Measurements from ENCODE around the gene NAT10.

The NAT10 gene

DNA sequence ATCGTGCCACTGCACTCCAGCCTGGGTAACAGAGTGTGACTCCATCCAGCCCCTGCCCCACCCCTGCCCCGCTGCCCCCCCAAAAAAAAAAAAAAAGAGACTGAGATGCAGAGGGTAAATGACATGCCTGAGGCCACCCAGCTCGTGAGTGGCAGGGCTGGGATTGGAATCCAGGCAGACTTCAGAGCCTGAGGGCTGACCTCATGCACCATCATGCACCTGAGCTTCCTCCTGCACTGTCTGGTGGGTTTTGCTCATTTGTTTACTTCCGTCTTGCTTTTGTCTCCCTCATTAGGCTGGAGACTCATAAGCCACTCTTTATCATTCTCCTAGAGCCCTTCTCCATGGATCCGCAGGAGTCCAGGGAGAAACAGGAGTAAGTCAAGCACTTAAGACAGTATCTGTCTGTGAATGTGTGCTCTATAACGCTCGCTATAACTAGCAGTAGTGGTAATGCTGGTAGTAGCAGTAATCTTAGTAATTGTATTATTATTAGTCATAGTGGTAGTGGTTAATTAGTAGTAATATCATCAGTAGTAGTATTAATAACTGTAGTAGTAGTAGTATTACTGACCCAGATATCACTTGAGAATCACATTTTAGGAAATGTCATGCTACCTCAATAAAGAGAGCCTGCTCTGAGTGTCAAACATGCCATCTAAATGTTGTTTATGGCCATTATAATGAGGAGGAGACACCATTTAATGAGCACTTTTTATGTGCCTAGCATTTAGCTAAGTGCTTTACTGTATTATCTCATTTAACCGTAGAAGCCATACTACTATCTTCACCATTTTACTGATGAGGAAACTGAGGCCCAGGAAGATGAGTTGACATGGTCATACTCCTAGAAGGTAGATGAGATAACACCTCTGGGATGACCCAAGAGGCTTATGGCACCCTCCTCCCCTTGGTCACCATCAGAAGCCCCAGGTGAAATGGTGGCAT is 85.0 kb downstream of the NAT10 start:
- Histone ChIP-seq H3K18ac (ENCODE audit: low read length) (no peak overlapping the region), H3K9me3 (ENCODE audit: insufficient read depth, low read depth, low read length) (no peaks in the 10 kb centered on the region), H3K14ac (ENCODE audit: low read length) (no peak overlapping the region), H3K79me1 (ENCODE audit: low read length) (no peaks in the 10 kb centered on the region), H3K27ac (ENCODE audit: low read depth, low read length) (no peak overlapping the region), H2BK120ac (ENCODE audit: insufficient read depth, low read length, poor library complexity) (no peak overlapping the region), H3K4me3 (ENCODE audit: low read depth, low read length) (no peak overlapping the region), H4K12ac (ENCODE audit: low read depth, low read length) (no peak overlapping the region), H4K8ac (ENCODE audit: low read depth, low read length) (no peak overlapping the region), H3K9ac (ENCODE audit: low read length) (no peak overlapping the region), H4K91ac (ENCODE audit: low read depth, low read length) (no peak overlapping the region), H2AFZ (ENCODE audit: insufficient read depth, low read length, poor library complexity) (no peak overlapping the region), H2BK12ac (ENCODE audit: low read length) (no peak overlapping the region), H3K4ac (ENCODE audit: low read depth, low read length) (no peak overlapping the region), H3K4me1 (ENCODE audit: control insufficient read depth in 1 of 2, insufficient read depth in 2 of 2, low read length in 2 of 2) (peaks cover 19 to 21% of the 10 kb centered on the region in 2 experiments), H3K79me2 (ENCODE audit: control insufficient read depth, insufficient read depth, low read length, poor library complexity) (no peaks in the 10 kb centered on the region), H3K23ac (ENCODE audit: low read length) (no peak overlapping the region), H3K27me3 (ENCODE audit: insufficient read depth, low read length) (no peaks in the 10 kb centered on the region), H2BK5ac (ENCODE audit: low read depth, low read length, poor library complexity) (no peak overlapping the region), H3K4me2 (ENCODE audit: low read length) (no peak overlapping the region), H2AK5ac (ENCODE audit: low read length) (no peak overlapping the region), H3K36me3 (ENCODE audit: control insufficient read depth in 1 of 2, insufficient read depth in 2 of 2, low read length in 2 of 2) (peaks cover 0 to 2% of the 10 kb centered on the region in 2 experiments)
- no CpG with 5 or more reads among the region's 8 CpGs for WGBS (ENCODE audit: extremely low coverage, insufficient coverage, insufficient read length)
- DNase-seq: peak in 1 of 2 donors; percentile 42

DNA sequence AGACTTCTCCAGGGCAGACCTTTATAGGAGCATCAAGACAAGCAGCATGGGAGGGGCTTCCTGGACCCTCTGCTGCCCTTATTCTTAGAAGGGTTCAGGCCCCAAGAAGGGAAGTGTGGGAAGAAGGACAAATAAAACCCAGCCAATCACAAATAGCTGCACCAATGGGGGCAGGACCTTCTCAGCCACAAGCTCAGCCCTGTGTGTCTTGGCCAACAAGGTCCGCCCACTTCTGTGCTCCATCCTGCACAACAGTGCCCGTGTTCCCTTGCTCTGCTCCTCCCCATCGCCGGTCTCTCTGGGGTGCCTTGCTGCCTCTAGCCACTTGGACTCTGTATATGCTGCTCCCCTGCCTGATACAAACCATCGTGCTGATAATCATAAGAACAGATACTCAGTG is 86.1 kb downstream of the NAT10 start:
- Histone ChIP-seq H3K23ac (ENCODE audit: low read length) (no peak overlapping the region), H4K8ac (ENCODE audit: low read depth, low read length) (no peak overlapping the region), H2BK120ac (ENCODE audit: insufficient read depth, low read length, poor library complexity) (no peak overlapping the region), H3K4me2 (ENCODE audit: low read length) (no peak overlapping the region), H2BK12ac (ENCODE audit: low read length) (no peak overlapping the region), H2AFZ (ENCODE audit: insufficient read depth, low read length, poor library complexity) (no peak overlapping the region), H2AK5ac (ENCODE audit: low read length) (no peak overlapping the region), H3K27ac (ENCODE audit: low read depth, low read length) (no peak overlapping the region), H3K9me3 (ENCODE audit: insufficient read depth, low read depth, low read length) (no peaks in the 10 kb centered on the region), H4K91ac (ENCODE audit: low read depth, low read length) (no peak overlapping the region), H3K27me3 (ENCODE audit: insufficient read depth, low read length) (no peaks in the 10 kb centered on the region), H4K12ac (ENCODE audit: low read depth, low read length) (no peak overlapping the region), H3K4ac (ENCODE audit: low read depth, low read length) (no peak overlapping the region), H3K4me1 (ENCODE audit: control insufficient read depth in 1 of 2, insufficient read depth in 2 of 2, low read length in 2 of 2) (peaks cover 16 to 17% of the 10 kb centered on the region in 2 experiments), H3K36me3 (ENCODE audit: control insufficient read depth in 1 of 2, insufficient read depth in 2 of 2, low read length in 2 of 2) (peaks cover 2% of the 10 kb centered on the region in 2 experiments), H3K79me2 (ENCODE audit: control insufficient read depth, insufficient read depth, low read length, poor library complexity) (no peaks in the 10 kb centered on the region), H2BK5ac (ENCODE audit: low read depth, low read length, poor library complexity) (no peak overlapping the region), H3K18ac (ENCODE audit: low read length) (no peak overlapping the region), H3K79me1 (ENCODE audit: low read length) (no peaks in the 10 kb centered on the region), H3K4me3 (ENCODE audit: low read depth, low read length) (no peak overlapping the region), H3K14ac (ENCODE audit: low read length) (no peak overlapping the region), H3K9ac (ENCODE audit: low read length) (no peak overlapping the region)
- no peak for DNase-seq
- no CpG with 5 or more reads among the region's 5 CpGs for WGBS (ENCODE audit: extremely low coverage, insufficient coverage, insufficient read length)

DNA sequence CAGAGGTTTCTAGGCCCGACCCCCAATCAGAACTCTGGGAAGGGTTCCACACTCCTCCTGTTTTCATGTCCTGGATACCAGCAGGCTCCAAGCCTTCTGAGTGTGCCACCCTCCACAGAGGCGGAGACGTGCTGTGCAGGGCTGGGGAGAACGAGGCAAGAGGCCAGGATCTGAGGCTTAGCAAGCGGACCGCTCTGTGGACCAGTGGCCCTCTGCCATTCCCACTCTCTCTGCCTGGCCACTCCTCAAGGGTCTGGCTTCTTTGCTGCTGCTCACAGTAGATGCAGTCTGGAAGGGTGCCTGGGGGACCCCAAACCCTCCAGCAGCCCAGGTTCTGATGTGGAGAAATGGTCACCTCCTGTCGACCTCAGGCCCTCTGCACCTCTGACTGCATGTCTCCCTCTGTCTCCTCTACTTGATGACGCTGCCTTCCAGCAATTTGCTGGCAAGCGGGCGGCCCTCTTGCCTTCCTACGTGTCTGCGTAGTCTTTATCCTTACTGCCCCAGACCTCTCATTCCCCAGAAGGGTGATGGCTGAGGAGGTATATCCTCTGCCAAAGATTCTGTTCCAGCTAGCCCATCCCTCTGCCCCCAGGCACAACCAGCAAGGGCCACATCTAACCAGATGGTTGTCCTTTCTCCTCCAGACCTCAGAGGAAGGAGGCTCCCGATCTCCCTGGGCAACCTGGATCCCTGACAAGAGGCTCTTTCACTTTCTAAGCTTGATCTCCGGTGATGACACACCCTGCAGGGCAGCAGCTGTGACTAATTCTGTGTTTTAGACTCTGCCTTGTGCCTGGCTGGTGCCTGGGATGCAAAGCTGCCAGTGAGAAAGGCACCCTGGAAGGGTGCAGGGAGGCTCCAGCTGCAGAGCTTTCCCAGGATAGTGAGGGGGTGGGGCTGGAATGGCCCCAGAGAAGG is 87.3 kb downstream of the NAT10 start:
- H3K18ac ChIP-seq (ENCODE audit: low read length): no peak overlapping the region
- no peak overlapping the region for H4K91ac ChIP-seq (ENCODE audit: low read depth, low read length)
- H2BK12ac ChIP-seq (ENCODE audit: low read length): no peak overlapping the region
- no peak overlapping the region for H4K8ac ChIP-seq (ENCODE audit: low read depth, low read length)
- peaks cover 14 to 17% of the 10 kb centered on the region in 2 experiments for H3K4me1 ChIP-seq (ENCODE audit: control insufficient read depth in 1 of 2, insufficient read depth in 2 of 2, low read length in 2 of 2)
- no peaks in the 10 kb centered on the region for H3K79me1 ChIP-seq (ENCODE audit: low read length)
- WGBS (ENCODE audit: extremely low coverage, insufficient coverage, insufficient read length): no CpG with 5 or more reads among the region's 14 CpGs
- DNase-seq: peak; percentile 86 to 87
- no peak overlapping the region for H3K4ac ChIP-seq (ENCODE audit: low read depth, low read length)
- no peak overlapping the region for H3K4me3 ChIP-seq (ENCODE audit: low read depth, low read length)
- no peak overlapping the region for H2AK5ac ChIP-seq (ENCODE audit: low read length)
- no peaks in the 10 kb centered on the region for H3K27me3 ChIP-seq (ENCODE audit: insufficient read depth, low read length)
- H3K79me2 ChIP-seq (ENCODE audit: control insufficient read depth, insufficient read depth, low read length, poor library complexity): no peaks in the 10 kb centered on the region
- no peak overlapping the region for H2BK5ac ChIP-seq (ENCODE audit: low read depth, low read length, poor library complexity)
- no peak overlapping the region for H3K23ac ChIP-seq (ENCODE audit: low read length)
- no peak overlapping the region for H3K27ac ChIP-seq (ENCODE audit: low read depth, low read length)
- peaks cover 2 to 8% of the 10 kb centered on the region in 2 experiments for H3K36me3 ChIP-seq (ENCODE audit: control insufficient read depth in 1 of 2, insufficient read depth in 2 of 2, low read length in 2 of 2)
- H3K9me3 ChIP-seq (ENCODE audit: insufficient read depth, low read depth, low read length): no peaks in the 10 kb centered on the region
- H3K4me2 ChIP-seq (ENCODE audit: low read length): no peak overlapping the region
- no peak overlapping the region for H2BK120ac ChIP-seq (ENCODE audit: insufficient read depth, low read length, poor library complexity)
- H2AFZ ChIP-seq (ENCODE audit: insufficient read depth, low read length, poor library complexity): no peak overlapping the region
- no peak overlapping the region for H3K9ac ChIP-seq (ENCODE audit: low read length)
- H3K14ac ChIP-seq (ENCODE audit: low read length): no peak overlapping the region
- no peak overlapping the region for H4K12ac ChIP-seq (ENCODE audit: low read depth, low read length)

DNA sequence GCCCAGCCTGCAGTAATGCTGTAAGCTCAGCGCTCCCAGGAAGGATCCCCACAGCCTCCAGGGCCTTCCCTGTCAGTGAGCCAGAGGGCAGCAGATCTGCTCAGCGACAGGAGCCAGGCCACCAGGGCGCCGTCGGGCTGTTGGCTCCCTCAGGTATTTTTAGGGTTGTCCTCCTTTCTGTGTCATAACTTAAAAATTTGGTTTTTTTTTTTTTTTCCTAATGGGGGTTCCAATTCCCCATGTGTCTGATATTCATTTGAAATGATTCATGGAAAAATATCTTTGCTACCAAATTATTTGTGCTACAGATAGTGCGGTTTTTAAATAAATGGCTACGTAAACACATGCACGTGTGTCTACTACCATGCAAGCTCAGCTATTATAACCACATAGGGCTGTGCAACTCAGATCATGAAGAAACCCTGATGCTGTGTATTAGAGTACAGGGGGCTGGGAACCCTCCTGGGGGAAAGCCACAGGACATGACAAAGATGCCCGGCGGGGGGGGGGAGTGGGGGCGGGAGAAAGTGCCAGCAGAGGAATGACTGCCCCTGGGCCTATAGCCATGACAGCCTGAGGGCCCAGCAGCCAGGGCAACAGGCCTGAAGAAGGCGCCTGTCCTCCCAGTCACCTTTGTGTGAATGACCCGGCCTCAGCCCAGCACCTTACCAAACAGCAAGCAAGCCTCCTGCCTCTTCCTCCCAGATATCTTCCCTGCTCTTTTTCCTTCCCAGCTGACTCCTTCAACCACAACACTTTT is 89.3 kb downstream of the NAT10 start:
- H2BK12ac ChIP-seq (ENCODE audit: low read length): no peak overlapping the region
- peaks cover 14% of the 10 kb centered on the region in 2 experiments for H3K4me1 ChIP-seq (ENCODE audit: control insufficient read depth in 1 of 2, insufficient read depth in 2 of 2, low read length in 2 of 2)

More for the DNA sequence above, 89.3 kb downstream of the NAT10 start:
- Histone ChIP-seq H4K8ac (ENCODE audit: low read depth, low read length) (no peak overlapping the region), H3K79me2 (ENCODE audit: control insufficient read depth, insufficient read depth, low read length, poor library complexity) (no peaks in the 10 kb centered on the region), H2AK5ac (ENCODE audit: low read length) (no peak overlapping the region), H3K4me2 (ENCODE audit: low read length) (no peak overlapping the region), H3K14ac (ENCODE audit: low read length) (no peak overlapping the region), H2BK120ac (ENCODE audit: insufficient read depth, low read length, poor library complexity) (no peak overlapping the region), H3K27ac (ENCODE audit: low read depth, low read length) (no peak overlapping the region), H3K9me3 (ENCODE audit: insufficient read depth, low read depth, low read length) (no peaks in the 10 kb centered on the region), H2BK5ac (ENCODE audit: low read depth, low read length, poor library complexity) (no peak overlapping the region), H3K4ac (ENCODE audit: low read depth, low read length) (no peak overlapping the region), H3K27me3 (ENCODE audit: insufficient read depth, low read length) (no peaks in the 10 kb centered on the region), H3K18ac (ENCODE audit: low read length) (no peak overlapping the region), H2AFZ (ENCODE audit: insufficient read depth, low read length, poor library complexity) (no peak overlapping the region), H3K79me1 (ENCODE audit: low read length) (no peaks in the 10 kb centered on the region), H3K36me3 (ENCODE audit: control insufficient read depth in 1 of 2, insufficient read depth in 2 of 2, low read length in 2 of 2) (peaks cover 2 to 8% of the 10 kb centered on the region in 2 experiments), H3K23ac (ENCODE audit: low read length) (no peak overlapping the region), H3K4me3 (ENCODE audit: low read depth, low read length) (no peak overlapping the region), H4K12ac (ENCODE audit: low read depth, low read length) (no peak overlapping the region), H3K9ac (ENCODE audit: low read length) (no peak overlapping the region), H4K91ac (ENCODE audit: low read depth, low read length) (no peak overlapping the region)
- WGBS (ENCODE audit: extremely low coverage, insufficient coverage, insufficient read length): no CpG with 5 or more reads among the region's 13 CpGs
- peak; percentile 87 to 92 for DNase-seq

All from trophoblast cell (in vitro differentiated cells and primary cell).